NCI-H1930 (cell line): ENCODE data around the gene TFDP1.
A peak's percentile ranks its signal among the peaks of the same experiment; 100 is the strongest.

Experiments
- DNase-seq, 2 experiments: peaks; one replicate each; lab custom pipeline; 2025; lab: John Stamatoyannopoulos, UW

The TFDP1 gene

GRCh38 chr13:113651511-113652403 lies 67.2 kb downstream of the TFDP1 start:
- DNase-seq = no peak

- DNase-seq = no peak
These were observed 68.1 kb downstream of the TFDP1 start for GRCh38 chr13:113652404-113653263.

DNA sequence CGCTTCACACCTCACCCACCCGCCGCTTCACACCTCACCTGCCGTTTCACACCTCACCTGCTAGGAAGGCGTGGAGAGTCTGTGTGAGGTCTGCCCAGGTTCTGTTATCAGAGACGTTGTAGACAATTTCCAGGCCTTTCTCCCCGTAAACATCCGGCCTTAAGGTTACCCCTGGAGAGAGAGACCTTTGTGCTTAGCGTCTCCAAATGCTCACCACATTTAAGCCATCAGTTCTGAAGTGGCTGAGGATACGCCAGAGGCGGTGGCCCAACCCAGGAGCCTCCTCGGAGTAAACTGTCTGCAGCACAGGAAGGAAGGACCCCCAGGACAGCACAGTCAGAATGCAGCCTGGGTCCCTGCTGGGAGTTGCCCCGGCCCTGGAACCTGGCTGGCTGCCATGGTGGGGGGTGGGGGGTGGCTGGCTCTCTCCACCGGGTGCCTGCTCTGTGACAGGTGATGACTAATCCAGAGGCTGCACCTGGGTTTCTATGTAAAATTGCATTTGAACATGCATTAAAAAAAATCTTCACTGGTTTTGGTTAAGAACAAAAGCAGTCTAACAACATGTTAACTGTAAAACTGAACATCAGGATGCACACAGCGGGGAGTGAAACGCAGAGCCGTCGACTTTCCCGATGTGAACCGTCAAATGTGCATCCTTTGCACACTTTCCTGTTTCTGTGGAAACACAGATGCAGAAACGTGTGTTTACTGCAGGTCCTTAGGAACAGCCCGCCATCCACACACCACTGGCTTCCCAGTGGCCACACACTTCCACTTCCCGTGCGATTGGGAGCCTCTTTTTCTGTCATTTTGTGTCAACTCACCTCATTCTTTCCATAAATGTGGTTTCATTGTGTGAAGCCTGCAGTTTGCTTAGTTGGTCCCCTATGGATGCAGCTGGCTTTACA lies 69.0 kb downstream of the TFDP1 start:
- no peak for DNase-seq

GRCh38 chr13:113654175-113654560 lies 69.6 kb downstream of the TFDP1 start:
- DNase-seq = no peak

DNA sequence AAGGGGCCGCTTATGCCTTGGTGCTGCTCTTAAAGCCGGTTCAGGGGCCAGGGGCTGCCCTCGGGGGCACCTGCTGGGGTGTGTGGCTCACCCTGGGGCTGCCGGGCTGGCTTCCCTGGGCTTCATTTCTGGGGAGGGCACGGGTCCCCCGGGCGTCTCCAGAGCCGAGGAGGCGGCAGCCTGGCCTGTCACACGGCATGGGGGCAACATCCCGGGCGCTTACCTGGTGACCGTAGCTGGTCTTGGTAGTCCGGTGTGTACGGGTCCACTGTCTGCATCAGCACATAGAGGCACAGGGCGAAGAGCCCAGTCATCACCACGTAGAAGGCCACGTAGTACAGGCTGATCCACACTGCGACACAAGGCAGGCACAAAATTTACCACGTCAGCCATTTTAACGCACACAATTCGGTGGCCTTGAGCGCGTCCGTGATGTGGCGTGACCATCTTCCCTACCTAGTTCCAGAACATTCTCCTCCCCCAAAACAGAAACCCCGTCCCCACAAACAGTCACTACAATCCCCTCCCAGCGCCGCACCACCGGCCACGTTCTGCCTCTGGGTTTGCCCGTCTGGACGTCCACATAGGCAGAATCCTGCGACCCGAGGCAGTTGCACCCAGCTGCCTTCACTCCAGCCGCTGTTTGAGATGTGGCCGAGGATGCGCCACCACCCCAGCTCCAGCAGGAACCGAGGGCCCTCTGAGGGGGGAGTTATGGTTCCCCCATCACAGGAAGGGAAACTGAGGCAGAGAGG lies 70.2 kb downstream of the TFDP1 start:
- DNase-seq = no peak

DNA sequence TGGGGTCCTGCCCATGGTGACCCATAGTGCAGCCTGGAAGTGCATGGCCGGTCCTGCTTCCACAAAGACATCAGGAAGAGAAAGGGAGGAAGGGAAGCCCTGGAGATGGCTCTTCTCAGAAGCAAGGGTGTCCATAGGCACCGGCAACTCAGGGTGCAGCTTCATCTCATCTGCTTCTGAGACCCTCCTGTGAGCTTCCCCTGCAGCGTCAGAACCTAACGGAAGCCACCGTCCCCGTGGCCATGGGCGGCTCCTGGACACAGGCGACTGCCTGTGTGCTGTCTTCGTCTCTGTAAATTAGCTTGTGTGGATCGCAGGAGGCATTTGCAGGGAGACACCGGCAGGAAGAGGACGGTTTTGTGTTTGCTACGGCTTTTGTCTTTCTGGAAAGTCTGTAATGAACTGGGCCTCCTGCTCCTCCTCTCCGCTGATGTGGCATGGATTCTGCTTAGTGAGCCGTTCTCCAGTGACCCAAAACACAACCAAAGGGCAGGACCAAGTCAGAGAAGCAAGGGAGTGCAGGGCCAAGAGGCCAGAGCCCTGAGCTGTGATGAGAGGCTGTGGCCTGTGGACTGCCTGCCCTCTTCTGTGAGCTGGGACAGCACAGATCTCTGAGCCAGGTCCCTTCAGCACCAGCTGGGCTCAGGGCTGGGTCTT lies 70.9 kb downstream of the TFDP1 start:
- no peak for DNase-seq

GRCh38 chr13:113656003-113656588 lies 71.5 kb downstream of the TFDP1 start:
- DNase-seq = no peak

GRCh38 chr13:113656831-113657671 lies 72.5 kb downstream of the TFDP1 start:
- no peak for DNase-seq

GRCh38 chr13:113657851-113658741 lies 73.5 kb downstream of the TFDP1 start, which contains the start of gene ATP4B:
ATP4B (minus strand) TSS chr13:113658198; CDS start chr13:113658144, 54 bp downstream.
- DNase-seq = no peak

GRCh38 chr13:113658836-113659235 lies 74.3 kb downstream of the TFDP1 start:
- DNase-seq = no peak

DNA sequence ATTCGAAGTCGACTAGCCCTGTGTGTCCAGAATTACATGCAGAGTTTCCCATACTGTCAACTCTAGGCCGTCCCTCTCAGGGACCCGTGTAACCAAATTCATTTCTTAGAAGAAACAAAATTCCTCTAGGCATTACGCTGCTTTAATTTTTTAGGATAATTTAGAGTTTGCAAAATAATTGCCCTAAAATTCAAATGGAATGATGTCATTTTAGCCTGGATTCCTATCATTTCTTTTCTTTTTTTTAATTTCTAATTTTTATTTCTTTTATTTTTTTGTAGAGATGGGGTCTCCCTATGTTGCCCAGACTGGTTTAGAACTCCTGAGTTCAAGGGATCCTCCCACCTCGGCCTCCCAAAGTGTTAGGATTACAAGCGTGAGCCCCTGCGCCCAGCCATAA lies 74.8 kb downstream of the TFDP1 start:
- DNase-seq = no peak

- DNase-seq = no peak
These were observed 75.5 kb downstream of the TFDP1 start for GRCh38 chr13:113660066-113660465.

DNA sequence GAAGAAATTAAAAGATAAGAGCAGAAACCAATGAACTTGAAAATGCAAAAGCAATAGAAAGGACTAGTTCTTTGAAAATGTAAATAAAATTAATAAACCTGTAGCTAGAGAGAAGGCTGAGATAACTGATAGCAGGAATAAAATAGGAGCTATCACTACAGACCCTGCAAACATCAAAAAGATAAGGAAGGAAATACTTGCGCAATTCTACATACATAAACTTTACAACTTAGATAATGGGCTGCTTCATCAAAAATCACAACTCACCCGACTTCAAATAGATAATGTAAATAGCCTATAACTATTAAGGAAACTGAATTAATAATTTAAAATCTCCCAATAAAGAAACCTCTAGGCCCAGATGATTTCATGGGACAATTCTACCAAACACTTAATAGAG lies 77.0 kb downstream of the TFDP1 start:
- DNase-seq = no peak

DNA sequence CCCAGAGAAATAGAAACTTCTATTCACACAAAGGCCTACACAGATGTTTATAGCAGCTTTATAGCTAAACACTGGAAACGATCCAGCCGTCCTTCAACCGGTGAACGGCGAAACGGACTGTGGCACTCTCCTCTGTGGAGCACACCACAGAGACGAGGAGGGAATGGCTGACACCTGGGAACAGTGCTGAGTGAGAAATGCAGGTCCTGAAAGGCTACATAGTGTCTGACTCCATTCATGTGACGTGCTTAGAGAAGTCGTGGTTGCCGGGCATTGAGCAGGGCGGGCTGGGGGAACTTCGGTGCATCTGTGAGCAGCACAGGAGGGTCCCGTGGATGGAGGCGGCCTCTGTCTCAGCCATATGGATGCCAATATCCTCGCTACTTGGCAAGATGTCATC lies 79.4 kb downstream of the TFDP1 start:
- DNase-seq = no peak

GRCh38 chr13:113664751-113665596 lies 80.4 kb downstream of the TFDP1 start:
- DNase-seq = no peak

DNA sequence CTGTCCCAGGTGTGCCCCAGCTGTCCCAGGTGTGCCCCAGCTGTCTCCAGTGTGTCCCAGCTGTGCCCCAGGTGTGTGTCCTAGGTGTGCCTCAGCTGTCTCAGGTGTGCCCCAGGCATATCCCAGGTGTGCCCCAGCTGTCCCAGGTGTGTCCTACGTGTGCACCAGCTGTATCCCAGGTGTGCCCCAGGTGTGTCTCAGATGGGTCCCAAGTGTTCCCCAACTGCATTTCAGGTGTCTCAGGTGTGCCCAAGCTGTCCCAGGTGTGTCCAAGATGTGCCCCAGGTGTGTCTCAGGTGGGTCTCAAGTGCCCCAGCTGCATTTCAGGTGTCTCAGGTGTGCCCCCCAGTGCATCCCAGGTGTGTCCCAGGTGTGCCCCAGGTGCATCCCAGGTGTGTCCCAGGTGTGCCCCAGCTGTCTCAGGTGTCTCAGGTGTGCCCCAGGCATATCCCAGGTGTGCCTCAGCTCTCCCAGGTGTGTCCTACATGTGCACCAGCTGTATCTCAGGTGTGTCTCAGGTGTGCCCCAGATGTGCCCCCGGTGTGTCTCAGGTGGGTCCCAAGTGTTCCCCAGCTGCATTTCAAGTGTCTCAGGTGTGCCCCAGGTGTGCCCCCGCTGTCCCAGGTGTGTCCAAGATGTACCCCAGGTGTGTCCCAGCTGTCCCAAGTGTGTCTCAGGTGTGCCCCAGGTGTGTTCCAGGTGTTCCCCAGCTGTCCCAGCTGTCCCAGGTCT lies 81.2 kb downstream of the TFDP1 start:
- DNase-seq = no peak

- peak in 1 of 2 experiments; percentile 27 for DNase-seq
These were observed 81.7 kb downstream of the TFDP1 start for GRCh38 chr13:113666329-113666670.
